HepG2 (cell line): ENCODE data around the gene TRIM37. TPM values are rescaled to one million over a fixed set of nuclear protein-coding genes. Genes with fewer than 3 reads are reported as not detected.
A peak's percentile ranks its signal among the peaks of the same experiment; 100 is the strongest.

ENCODE experiments used
- AGO1 ChIP-seq: fragments of 200-400 bp; formaldehyde crosslinking; IDR thresholded peaks from 2 replicates; pipeline ENCODE4 v1.6.1; 2017; ENCODE audit warnings: mild to moderate bottlenecking, low read depth, low read length, moderate library complexity; ENCODE audit not compliant: poor library complexity, severe bottlenecking
- CSRNP2 ChIP-seq: sonication (generic); formaldehyde crosslinking; conservative IDR thresholded peaks from 2 replicates; pipeline ENCODE4 v1.8.0; 2022; ENCODE audit warnings: low read depth, missing genetic modification reagents
- DDIT3 ChIP-seq: sonication (generic); formaldehyde crosslinking; IDR thresholded peaks from 2 replicates; pipeline ENCODE4 v1.4.0; 2020; ENCODE audit warnings: mild to moderate bottlenecking, missing genetic modification reagents
- EHMT2 ChIP-seq: fragments of 200-600 bp; sonication (generic); IDR thresholded peaks from 2 replicates; pipeline ENCODE4 v1.7.0; 2017; ENCODE audit warnings: antibody characterized with exemption, low read depth, low read length, borderline replicate concordance
- LCORL ChIP-seq, 2 experiments: fragments of 450-650 bp in 1 of 2; sonication (generic) in 1 of 2; formaldehyde crosslinking in 1 of 2; IDR thresholded peaks; 2 replicates each; pipeline versions ENCODE4 v1.5.0 to v1.6.1; 2017 to 2020; ENCODE audit warnings: antibody characterized with exemption in 1 of 2, missing genetic modification reagents in 1 of 2
- MTA3 ChIP-seq: sonication (generic); formaldehyde crosslinking; IDR thresholded peaks from 2 replicates; pipeline ENCODE4 v1.4.0; 2020; ENCODE audit warnings: missing genetic modification reagents
- MXI1 ChIP-seq: IDR thresholded peaks from 3 replicates; pipeline ENCODE4 v1.6.1; 2012; ENCODE audit warnings: low read depth, low read length, inconsistent platforms, borderline replicate concordance
- NCOR1 ChIP-seq: fragments of 200-600 bp; sonication (generic); IDR thresholded peaks from 2 replicates; pipeline ENCODE4 v1.7.0; 2017; ENCODE audit warnings: antibody characterized with exemption, low read length, borderline replicate concordance
- POLR2AphosphoS5 ChIP-seq: IDR thresholded peaks from 2 replicates; pipeline ENCODE4 v1.6.1; 2012; ENCODE audit warnings: low read depth, low read length
- PREB ChIP-seq: sonication (generic); formaldehyde crosslinking; IDR thresholded peaks from 2 replicates; pipeline ENCODE4 v1.4.0; 2020; ENCODE audit warnings: missing genetic modification reagents
- RNF219 ChIP-seq: sonication (generic); formaldehyde crosslinking; IDR thresholded peaks from 2 replicates; pipeline ENCODE4 v1.5.0; 2020; ENCODE audit warnings: mild to moderate bottlenecking, missing genetic modification reagents
- STAT6 ChIP-seq: sonication (generic); formaldehyde crosslinking; IDR thresholded peaks from 2 replicates; pipeline ENCODE4 v1.4.0; 2020; ENCODE audit warnings: missing genetic modification reagents, mild to moderate bottlenecking, borderline replicate concordance
- THYN1 ChIP-seq: sonication (generic); formaldehyde crosslinking; IDR thresholded peaks from 2 replicates; pipeline ENCODE4 v1.8.1; 2023; ENCODE audit warnings: low read depth, mild to moderate bottlenecking, moderate library complexity, missing genetic modification reagents, borderline replicate concordance
- TRIM24 ChIP-seq: sonication (generic); formaldehyde crosslinking; IDR thresholded peaks from 2 replicates; pipeline ENCODE4 v1.8.0; 2022; ENCODE audit warnings: mild to moderate bottlenecking, missing genetic modification reagents
- ZNF230 ChIP-seq: sonication (generic); formaldehyde crosslinking; IDR thresholded peaks from 2 replicates; pipeline ENCODE4 v1.4.0; 2020; ENCODE audit warnings: mild to moderate bottlenecking, missing genetic modification reagents
- ZNF496 ChIP-seq: sonication (generic); formaldehyde crosslinking; IDR thresholded peaks from 2 replicates; pipeline ENCODE4 v1.8.1; 2023; ENCODE audit warnings: mild to moderate bottlenecking, moderate library complexity, missing genetic modification reagents; ENCODE audit not compliant: insufficient replicate concordance
- ZNF574 ChIP-seq: sonication (generic); formaldehyde crosslinking; IDR thresholded peaks from 2 replicates; pipeline ENCODE4 v1.4.0; 2020; ENCODE audit warnings: missing genetic modification reagents
- ZNF761 ChIP-seq: sonication (generic); formaldehyde crosslinking; conservative IDR thresholded peaks from 2 replicates; pipeline ENCODE4 v1.4.0; 2020; ENCODE audit warnings: mild to moderate bottlenecking, missing genetic modification reagents
- ZNF83 ChIP-seq: sonication (generic); formaldehyde crosslinking; IDR thresholded peaks from 2 replicates; pipeline ENCODE4 v1.4.0; 2020; ENCODE audit warnings: missing genetic modification reagents, mild to moderate bottlenecking, borderline replicate concordance
- polyA plus RNA-seq, 8 experiments: library from polyadenylated mRNA; depleted of rRNA in 3 of 8; stranded (reverse) in 7 of 8; unstranded in 1 of 8; fragments of >200 nt; fragmentation: Illumina TruSeq in 4 of 8; extraction: Trizol in 4 of 8; gene quantifications; 2 replicates each; pipeline versions ENCODE4 v1.2.1 to v1.2.3, GENCODE V29; 2011 to 2016; ENCODE audit warnings: low read depth in 4 of 8, missing spikeins in 1 of 8, mixed read lengths in 1 of 8; ENCODE audit not compliant: insufficient read depth in 1 of 8
- total RNA-seq, 5 experiments: library from RNA; depleted of rRNA; stranded (reverse); fragments of >200 nt; fragmentation: Illumina TruSeq; extraction: Trizol; gene quantifications; 2 replicates each; pipeline ENCODE4 v1.2.3, GENCODE V29; 2016; ENCODE audit warnings: low read depth in 1 of 5

The TRIM37 gene
- total and polyA plus RNA-seq, 2 of the 13 experiments (the other 11 are each of a cell fraction or from before 2014, with no cell fraction given), result 12.4 to 39.1 TPM

- no peak for TF ChIP-seq ZNF496 (CRISPR knock-in tag)
- no peak for TF ChIP-seq THYN1
- TF ChIP-seq RNF219 (CRISPR knock-in tag), result no peak
- no peak for TF ChIP-seq PREB (CRISPR knock-in tag)
- TF ChIP-seq CSRNP2 (CRISPR knock-in tag), result no peak
- TF ChIP-seq DDIT3 (CRISPR knock-in tag), result no peak
- TF ChIP-seq STAT6 (CRISPR knock-in tag), result no peak
- no peak; the same call in 1 of the 2 replicates for TF ChIP-seq NCOR1
- TF ChIP-seq ZNF574 (CRISPR knock-in tag), result no peak
- no peak for TF ChIP-seq TRIM24 (CRISPR knock-in tag)
- TF ChIP-seq MTA3, result no peak
- TF ChIP-seq ZNF83 (CRISPR knock-in tag), result no peak
- TF ChIP-seq EHMT2, result no peak
- no peak for TF ChIP-seq ZNF761
- TF ChIP-seq MXI1, result peak; percentile 52; the same call in 1 of the 3 replicates
- TF ChIP-seq LCORL (IDR thresholded peaks at IDR 0.05), result no peak
- TF ChIP-seq LCORL (CRISPR knock-in tag; IDR thresholded peaks at IDR 0.05), result no peak
- no peak for TF ChIP-seq ZNF230 (CRISPR knock-in tag)
- no peak for TF ChIP-seq AGO1
- TF ChIP-seq POLR2AphosphoS5, result no peak
These were observed 35.2 kb upstream of the TRIM37 start (continued) for GRCh38 chr17:59141860-59142259.
